GM21360 (cell line): ENCODE data around the gene OPN1SW.

Source experiments
- ATAC-seq: cut with Tn5 transposase; IDR thresholded peaks from one replicate; pipeline ENCODE4 v1.9.1; 2021; ENCODE audit warnings: mild to moderate bottlenecking, moderate library complexity; ENCODE audit not compliant: unreplicated experiment

OPN1SW gene

GRCh38 chr7:128735436-128735835, 40.2 kb downstream of the OPN1SW start:
- ATAC-seq = no peak

DNA sequence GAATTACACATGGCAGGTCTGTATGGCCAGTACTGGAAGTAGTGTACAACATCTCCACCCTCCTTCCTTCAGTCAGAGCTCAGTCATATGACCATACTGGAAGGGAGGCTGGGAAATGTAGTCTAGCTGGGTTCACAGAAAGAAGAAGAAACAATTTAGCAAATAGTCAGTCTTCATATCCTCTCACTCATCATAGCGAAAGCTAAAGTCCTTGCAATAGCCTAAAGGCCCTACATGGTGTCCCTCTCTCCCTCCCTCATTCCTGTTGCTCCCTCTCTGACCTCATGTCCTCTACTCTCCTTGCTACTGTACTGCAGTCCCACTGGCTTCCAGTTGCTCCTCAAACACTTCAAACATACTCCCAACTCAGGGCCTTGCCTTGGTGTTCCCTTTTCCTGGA, 40.7 kb downstream of the OPN1SW start:
- no peak for ATAC-seq

GRCh38 chr7:128733278-128733645, 42.3 kb downstream of the OPN1SW start:
- ATAC-seq = no peak

- ATAC-seq = no peak
Observed at GRCh38 chr7:128732521-128733277, 42.9 kb downstream of the OPN1SW start.

DNA sequence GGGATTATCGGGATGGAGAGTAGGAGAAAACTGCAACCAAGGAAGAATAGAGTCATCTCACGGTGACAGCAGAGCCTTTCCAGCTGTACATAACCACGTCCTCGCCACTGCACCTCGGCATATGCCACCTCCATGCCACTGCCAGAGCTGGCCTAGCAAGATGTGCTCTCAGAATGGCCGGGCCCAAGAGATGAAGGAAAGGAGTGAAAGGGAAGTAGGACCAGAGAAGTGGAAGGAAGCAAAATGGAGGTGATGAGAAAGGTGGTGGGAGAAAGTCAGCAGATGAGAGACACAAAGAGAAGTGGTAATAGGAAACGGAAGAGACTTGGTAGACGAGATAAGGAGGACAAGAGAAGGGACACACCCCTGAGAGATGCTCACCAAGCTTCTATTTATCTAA, 44.4 kb downstream of the OPN1SW start:
- no peak for ATAC-seq

DNA sequence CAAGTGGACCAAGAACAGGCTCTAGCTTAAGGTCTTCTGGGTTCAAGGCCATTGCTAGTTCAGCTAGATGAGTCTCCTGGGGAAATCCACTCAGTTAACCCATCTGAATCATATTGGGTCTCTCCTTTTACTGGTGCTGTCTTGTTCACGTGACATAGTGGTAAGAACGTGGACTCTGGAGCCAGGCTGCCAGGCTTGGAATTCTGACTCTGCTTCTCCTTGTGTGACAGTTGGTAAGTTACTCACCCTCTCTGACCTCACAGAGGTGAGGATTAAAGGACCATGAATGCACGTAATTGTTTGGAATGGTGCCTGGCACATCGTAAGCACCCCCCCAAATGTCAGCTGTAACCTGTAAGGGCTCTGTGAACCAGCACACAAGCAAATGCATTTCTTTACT, 46.1 kb downstream of the OPN1SW start:
- ATAC-seq = no peak

DNA sequence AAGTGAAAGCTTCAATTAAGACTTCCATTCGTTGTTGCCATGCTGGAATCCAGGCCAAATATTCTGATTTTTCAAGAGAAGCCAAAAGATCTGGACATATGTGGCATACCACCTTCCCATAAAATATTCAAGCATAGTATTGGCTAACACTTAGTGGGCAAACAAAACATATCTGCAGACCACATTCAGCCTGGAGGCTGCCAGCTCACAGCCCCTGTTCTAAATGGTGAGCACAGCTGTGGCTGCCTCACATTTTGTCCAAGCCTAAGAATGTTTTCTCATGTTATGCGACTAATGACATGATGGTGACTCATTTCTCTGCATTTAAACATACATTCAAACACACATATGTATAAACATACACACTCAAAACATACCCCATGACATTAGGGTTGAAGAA, 47.0 kb downstream of the OPN1SW start:
- ATAC-seq = no peak

GRCh38 chr7:128727239-128727638, 48.4 kb downstream of the OPN1SW start:
- no peak for ATAC-seq

- ATAC-seq = no peak
Observed at GRCh38 chr7:128726737-128727072, 48.9 kb downstream of the OPN1SW start.

DNA sequence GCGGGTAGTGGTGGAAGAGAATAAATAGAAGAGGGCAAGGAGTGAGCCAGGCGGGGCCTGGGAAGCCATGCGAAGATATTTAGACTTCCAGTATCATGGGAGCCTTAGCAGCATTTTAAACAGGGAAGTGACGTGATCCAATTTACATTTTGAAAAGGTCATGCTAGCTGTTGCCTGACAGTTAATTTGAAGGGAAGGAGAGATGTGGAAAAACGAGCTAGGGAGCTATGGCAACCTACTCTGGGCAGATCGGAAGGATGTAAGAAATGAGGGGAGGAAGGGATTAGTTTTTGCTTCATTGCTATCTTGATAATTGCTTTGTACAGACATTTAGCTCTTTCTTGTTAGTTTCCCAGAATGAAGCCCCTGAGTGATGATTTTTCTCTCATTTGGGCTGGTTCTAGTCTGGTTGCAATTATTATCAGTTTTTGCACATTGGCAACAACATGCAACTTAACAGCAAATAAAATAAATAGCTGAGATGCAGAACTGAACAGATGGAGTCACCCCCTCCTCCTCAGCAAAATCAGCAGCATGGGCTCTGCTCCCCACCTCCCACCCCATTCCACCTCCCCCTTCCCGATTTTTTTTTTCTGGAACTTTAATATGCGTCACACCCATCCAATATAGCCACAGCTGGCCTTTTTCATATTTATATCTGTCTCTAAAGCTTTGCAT, 49.4 kb downstream of the OPN1SW start:
- no peak for ATAC-seq

- ATAC-seq = no peak
Observed at GRCh38 chr7:128725531-128725930, 50.1 kb downstream of the OPN1SW start.

DNA sequence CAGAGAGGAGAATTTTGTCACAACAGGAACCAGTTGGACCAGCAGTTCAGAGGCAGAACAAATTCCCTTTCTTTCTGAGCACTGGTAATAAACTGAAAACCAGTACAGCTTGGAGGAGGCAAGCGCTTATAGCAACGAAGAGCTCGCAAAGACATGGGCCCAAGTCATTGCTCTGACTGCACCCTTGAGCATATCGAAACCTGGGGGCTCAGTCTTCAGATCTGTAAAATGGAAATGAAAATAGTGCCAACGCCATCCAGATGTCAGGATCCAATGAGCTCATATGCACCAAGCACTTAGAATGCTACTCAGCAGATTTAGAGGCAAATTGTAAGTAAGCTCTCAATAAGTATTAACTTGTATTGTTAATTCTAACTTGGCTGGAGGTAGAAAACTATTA, 50.9 kb downstream of the OPN1SW start:
- no peak for ATAC-seq
